HepG2 (cell line): ENCODE measurements around the gene SYNGR4. TPM values are rescaled to one million over a fixed set of nuclear protein-coding genes. Genes with fewer than 3 reads are reported as not detected.

Source experiments
- ARHGAP35 ChIP-seq: sonication (generic); formaldehyde crosslinking; IDR thresholded peaks from 2 replicates; pipeline ENCODE4 v1.9.0; 2022; ENCODE audit warnings: mild to moderate bottlenecking, inconsistent platforms, moderate library complexity, missing genetic modification reagents, borderline replicate concordance
- ATM ChIP-seq: fragments of 450-650 bp; IDR thresholded peaks from 2 replicates; pipeline ENCODE4 v1.7.1; 2017; ENCODE audit warnings: mild to moderate bottlenecking, borderline replicate concordance
- CEBPG ChIP-seq: IDR thresholded peaks from 2 replicates; pipeline ENCODE4 v1.6.1; 2016
- DNMT3B ChIP-seq: conservative IDR thresholded peaks from 2 replicates; pipeline ENCODE4 v1.6.1; 2016; ENCODE audit warnings: missing biosample characterization, control low read depth
- GABPA ChIP-seq, 2 experiments: IDR thresholded peaks; 2 replicates each; pipeline ENCODE4 v1.6.1; 2011 to 2016; ENCODE audit warnings: low read depth in 2 of 2, low read length in 1 of 2, missing biosample characterization in 1 of 2, missing genetic modification characterization in 1 of 2
- PAXIP1 ChIP-seq: sonication (generic); formaldehyde crosslinking; conservative IDR thresholded peaks from 2 replicates; pipeline ENCODE4 v1.4.0; 2020; ENCODE audit warnings: mild to moderate bottlenecking, missing genetic modification reagents, moderate library complexity
- SP5 ChIP-seq: IDR thresholded peaks from 2 replicates; pipeline ENCODE4 v1.6.1; 2016; ENCODE audit warnings: low read depth, borderline replicate concordance
- TRIM22 ChIP-seq: fragments of 450-650 bp; IDR thresholded peaks from 2 replicates; pipeline ENCODE4 v1.6.1; 2017
- ZFP36L1 ChIP-seq: sonication (generic); formaldehyde crosslinking; IDR thresholded peaks from 2 replicates; pipeline ENCODE4 v1.8.0; 2022; ENCODE audit warnings: mild to moderate bottlenecking, missing genetic modification reagents, moderate library complexity
- ZKSCAN5 ChIP-seq: sonication (generic); formaldehyde crosslinking; IDR thresholded peaks from 2 replicates; pipeline ENCODE4 v1.5.1; 2020; ENCODE audit warnings: mild to moderate bottlenecking, missing genetic modification reagents
- ZNF12 ChIP-seq: sonication (generic); formaldehyde crosslinking; IDR thresholded peaks from 2 replicates; pipeline ENCODE4 v1.5.0; 2020; ENCODE audit warnings: missing genetic modification reagents
- ZNF276 ChIP-seq: sonication (generic); formaldehyde crosslinking; IDR thresholded peaks from 2 replicates; pipeline ENCODE4 v1.4.0; 2020; ENCODE audit warnings: mild to moderate bottlenecking, low read depth, missing genetic modification reagents
- ZNF563 ChIP-seq: sonication (generic); formaldehyde crosslinking; IDR thresholded peaks from 2 replicates; pipeline ENCODE4 v1.8.0; 2022; ENCODE audit warnings: mild to moderate bottlenecking, moderate library complexity, missing genetic modification reagents
- ZNF564 ChIP-seq: sonication (generic); formaldehyde crosslinking; IDR thresholded peaks from 2 replicates; pipeline ENCODE4 v1.8.1; 2023; ENCODE audit warnings: mild to moderate bottlenecking, missing genetic modification reagents
- ZNF75D ChIP-seq: sonication (generic); formaldehyde crosslinking; IDR thresholded peaks from 2 replicates; pipeline ENCODE4 v1.8.1; 2023; ENCODE audit warnings: missing genetic modification reagents, mild to moderate bottlenecking, borderline replicate concordance
- ZNF816 ChIP-seq: sonication (generic); formaldehyde crosslinking; IDR thresholded peaks from 2 replicates; pipeline ENCODE4 v1.8.0; 2022; ENCODE audit warnings: missing genetic modification reagents, mild to moderate bottlenecking, borderline replicate concordance
- polyA plus RNA-seq, 8 experiments: library from polyadenylated mRNA; depleted of rRNA in 3 of 8; stranded (reverse) in 7 of 8; unstranded in 1 of 8; fragments of >200 nt; fragmentation: Illumina TruSeq in 4 of 8; extraction: Trizol in 4 of 8; gene quantifications; 2 replicates each; pipeline versions ENCODE4 v1.2.1 to v1.2.3, GENCODE V29; 2011 to 2016; ENCODE audit warnings: low read depth in 4 of 8, missing spikeins in 1 of 8, mixed read lengths in 1 of 8; ENCODE audit not compliant: insufficient read depth in 1 of 8
- total RNA-seq, 5 experiments: library from RNA; depleted of rRNA; stranded (reverse); fragments of >200 nt; fragmentation: Illumina TruSeq; extraction: Trizol; gene quantifications; 2 replicates each; pipeline ENCODE4 v1.2.3, GENCODE V29; 2016; ENCODE audit warnings: low read depth in 1 of 5
- TF ChIP-seq, protein P1 (sequence below): sonication (generic); formaldehyde crosslinking; IDR thresholded peaks from 2 replicates; pipeline ENCODE4 v1.8.1; 2023; ENCODE audit warnings: mild to moderate bottlenecking, missing genetic modification reagents, borderline replicate concordance
- TF ChIP-seq, protein P2 (sequence below): sonication (generic); formaldehyde crosslinking; conservative IDR thresholded peaks from 2 replicates; pipeline ENCODE4 v1.4.0; 2020; ENCODE audit warnings: missing genetic modification reagents

The SYNGR4 gene
- total and polyA plus RNA-seq, 2 of the 13 experiments (the other 11 are each of a cell fraction or from before 2014, with no cell fraction given), result not detected

DNA sequence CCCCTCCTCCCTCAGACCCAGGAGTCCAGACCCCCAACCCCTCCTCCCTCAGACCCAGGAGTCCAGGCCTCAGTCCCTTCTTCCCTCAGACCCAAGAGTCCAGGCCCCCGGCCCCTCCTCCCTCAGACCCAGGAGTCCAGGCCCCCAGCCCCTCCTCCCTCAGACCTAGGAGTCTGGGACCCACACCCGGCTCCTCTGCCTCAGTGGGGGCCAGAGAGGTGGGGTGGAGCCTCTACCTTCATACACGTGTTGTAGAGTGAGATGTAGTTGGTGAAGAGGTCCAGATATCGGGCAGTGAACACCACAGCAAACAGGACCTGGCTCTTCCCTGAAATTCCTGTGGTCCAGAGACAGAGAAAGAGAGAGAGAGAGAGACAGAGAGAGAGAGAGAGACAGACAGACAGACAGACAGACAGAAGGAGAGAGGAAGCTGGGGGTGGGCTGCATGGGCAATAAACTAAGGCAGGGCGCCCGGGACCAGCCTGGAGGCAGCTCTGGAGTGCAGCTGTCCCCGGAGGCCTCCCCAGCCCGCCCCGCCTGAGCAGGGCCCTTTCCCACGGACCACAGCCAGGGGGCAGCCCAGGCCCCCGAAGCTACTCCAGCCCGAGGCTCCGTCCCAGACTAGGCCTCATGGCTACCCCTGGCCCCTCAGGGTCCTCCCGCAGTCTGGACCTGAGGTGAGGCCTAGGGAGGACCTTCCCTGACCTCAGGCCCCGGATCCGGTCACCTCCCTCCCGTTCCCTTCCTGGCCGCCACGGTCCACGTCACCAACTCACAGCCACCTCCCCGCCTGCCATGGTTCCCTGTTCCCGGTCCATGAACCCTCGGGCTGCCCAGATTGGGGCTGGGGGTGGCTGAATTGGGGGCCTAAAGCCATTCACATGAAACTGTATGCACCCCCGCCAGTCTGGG, 26.3 kb downstream of the SYNGR4 start (continued):
- TF ChIP-seq PAXIP1 (0 out of 2 replicates have a peak, but pooled peaks have one; percentile 21), CEBPG (CRISPR knock-in tag) (no peak), ATM (no peak), ZKSCAN5 (CRISPR knock-in tag) (0 out of 2 replicates have a peak, but pooled peaks have one; percentile 67), ARHGAP35 (CRISPR knock-in tag) (no peak), ZNF276 (CRISPR knock-in tag) (no peak; the same call in 1 of the 2 replicates), GABPA (IDR thresholded peaks at IDR 0.05; ENCODE audit: low read depth, low read length) (peak; percentile 40), GABPA (CRISPR knock-in tag; IDR thresholded peaks at IDR 0.05; ENCODE audit: low read depth) (peak; percentile 45; the same call in 1 of the 2 replicates), SP5 (CRISPR knock-in tag) (no peak), TRIM22 (no peak), ZNF563 (CRISPR knock-in tag) (peak; percentile 83; the same call in 1 of the 2 replicates), DNMT3B (no peak; the same call in none of the 2 replicates), ZNF75D (CRISPR knock-in tag) (no peak), ZNF12 (CRISPR knock-in tag) (peak; percentile 59; the same call in 1 of the 2 replicates), ZNF816 (CRISPR knock-in tag) (no peak), ZFP36L1 (no peak), ZNF564 (no peak)
- TF ChIP-seq, protein P1, sequence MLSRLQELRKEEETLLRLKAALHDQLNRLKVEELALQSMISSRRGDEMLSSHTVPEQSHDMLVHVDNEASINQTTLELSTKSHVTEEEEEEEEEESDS (CRISPR knock-in tag), result no peak
- TF ChIP-seq, protein P2, sequence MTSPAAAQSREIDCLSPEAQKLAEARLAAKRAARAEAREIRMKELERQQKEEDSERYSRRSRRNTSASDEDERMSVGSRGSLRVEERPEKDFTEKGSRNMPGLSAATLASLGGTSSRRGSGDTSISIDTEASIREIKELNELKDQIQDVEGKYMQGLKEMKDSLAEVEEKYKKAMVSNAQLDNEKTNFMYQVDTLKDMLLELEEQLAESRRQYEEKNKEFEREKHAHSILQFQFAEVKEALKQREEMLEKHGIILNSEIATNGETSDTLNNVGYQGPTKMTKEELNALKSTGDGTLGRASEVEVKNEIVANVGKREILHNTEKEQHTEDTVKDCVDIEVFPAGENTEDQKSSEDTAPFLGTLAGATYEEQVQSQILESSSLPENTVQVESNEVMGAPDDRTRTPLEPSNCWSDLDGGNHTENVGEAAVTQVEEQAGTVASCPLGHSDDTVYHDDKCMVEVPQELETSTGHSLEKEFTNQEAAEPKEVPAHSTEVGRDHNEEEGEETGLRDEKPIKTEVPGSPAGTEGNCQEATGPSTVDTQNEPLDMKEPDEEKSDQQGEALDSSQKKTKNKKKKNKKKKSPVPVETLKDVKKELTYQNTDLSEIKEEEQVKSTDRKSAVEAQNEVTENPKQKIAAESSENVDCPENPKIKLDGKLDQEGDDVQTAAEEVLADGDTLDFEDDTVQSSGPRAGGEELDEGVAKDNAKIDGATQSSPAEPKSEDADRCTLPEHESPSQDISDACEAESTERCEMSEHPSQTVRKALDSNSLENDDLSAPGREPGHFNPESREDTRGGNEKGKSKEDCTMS (CRISPR knock-in tag), result no peak
